Kidney (tissue), 14 donors: ENCODE data around the gene CCDC57. TPM values are rescaled to one million over a fixed set of nuclear protein-coding genes. Genes with fewer than 3 reads are reported as not detected.

ENCODE experiments used
- DNase-seq, 5 donors: peaks; one replicate each; pipeline ENCODE4 v3.0.0-alpha.2; 2013 to 2020
- FAIRE-seq: peaks from 2 replicates; lab custom pipeline; 2012; peaks lifted over from hg19 to GRCh38; lab: Jason Lieb, UNC
- H3K27ac ChIP-seq, 2 donors: one replicate each; pipeline ENCODE4 v1.7.0; 2013; ENCODE audit warnings: low read depth in 2 of 2, low read length in 2 of 2, inconsistent platforms in 1 of 2
- H3K27me3 ChIP-seq: one replicate; pipeline ENCODE4 v1.7.1; 2013; ENCODE audit warnings: low read length, inconsistent platforms; ENCODE audit not compliant: control insufficient read depth, insufficient read depth
- H3K36me3 ChIP-seq, 3 donors: one replicate each; pipeline versions ENCODE4 v1.7.0 to v1.7.1; 2013; ENCODE audit warnings: low read length in 3 of 3, control low read depth in 1 of 3, inconsistent platforms in 1 of 3; ENCODE audit not compliant: insufficient read depth in 3 of 3, control insufficient read depth in 2 of 3
- H3K4me1 ChIP-seq, 3 donors: one replicate each; pipeline versions ENCODE4 v1.7.0 to v1.7.1; 2013; ENCODE audit warnings: low read length in 3 of 3, inconsistent platforms in 1 of 3, low read depth in 1 of 3; ENCODE audit not compliant: control insufficient read depth in 2 of 3, insufficient read depth in 2 of 3
- H3K4me3 ChIP-seq, 3 donors: one replicate each; pipeline versions ENCODE4 v1.7.0 to v1.8.1; 2013; ENCODE audit warnings: low read length in 3 of 3, control low read depth in 1 of 3, inconsistent platforms in 1 of 3
- H3K9ac ChIP-seq, 3 donors: one replicate each; pipeline versions ENCODE4 v1.7.0 to v1.7.1; 2013; ENCODE audit warnings: low read length in 3 of 3, control low read depth in 1 of 3, inconsistent platforms in 1 of 3
- H3K9me3 ChIP-seq, 3 donors: one replicate each; pipeline versions ENCODE4 v1.7.0 to v1.7.1; 2013; ENCODE audit warnings: low read length in 3 of 3, control low read depth in 1 of 3, inconsistent platforms in 1 of 3; ENCODE audit not compliant: control insufficient read depth in 2 of 3, insufficient read depth in 1 of 3
- CTCF ChIP-seq: IDR thresholded peaks from 3 replicates; pipeline ENCODE4 v1.5.1; 2012; ENCODE audit warnings: mild to moderate bottlenecking, moderate library complexity, borderline replicate concordance; ENCODE audit not compliant: insufficient read depth; ENCODE audit errors: extremely low read depth
- intact Hi-C: fragments of 100-400 bp; cut with DNase I; formaldehyde crosslinking; loops from one replicate; pipeline ENCODE4 v1.11.1; 2022
- polyA plus RNA-seq: library from polyadenylated mRNA; stranded (reverse); fragments of 350-450 nt; fragmentation: Illumina TruSeq; extraction: RNeasy Lipid Tissue Mini Kit (QIAGEN cat#74804); gene quantifications from one replicate; pipeline ENCODE4 v1.2.3, GENCODE V29; 2014; ENCODE audit warnings: low read depth, low replicate concordance; ENCODE audit not compliant: insufficient read depth
- total RNA-seq: library from RNA; stranded (reverse); fragmentation: NEBNext Ultra II Directional; extraction: Animal tissue kit (Norgen Biotek cat#: 25700); gene quantifications from one replicate; pipeline ENCODE4 v1.2.1, GENCODE V29; 2021
- donor health status: control.
- donor health status: control.
- donor health status: control.
- donor health status: control.
- donor health status: control.
- donor health status: DM: yes; HTN: yes; CAD: no.
- donor health status: Normal renal cell carcinoma (clear cell type).

CCDC57 gene
- total and polyA plus RNA-seq, 2 donors from 2014 or later, result 46.7 to 79.4 TPM

GRCh38 chr17:82229698-82230608, 17.3 kb upstream of the CCDC57 start:
- peak overlapping the region in 2 of 3 donors; percentile 40 to 41 for H3K9ac ChIP-seq
- H3K27me3 ChIP-seq, result no peaks in the 10 kb centered on the region
- peak overlapping the region; percentile 85 to 86 for H3K27ac ChIP-seq
- FAIRE-seq (no peak), DNase-seq (peak in 3 of 5 donors; percentile 20 to 87 (median 78))
- H3K36me3 ChIP-seq, result no peaks in the 10 kb centered on the region
- peaks cover 0 to 33% (median 8%) of the 10 kb centered on the region in 3 donors for H3K4me1 ChIP-seq
- TF ChIP-seq CTCF, result no peak
- intact Hi-C loops, result loop anchor here (10.0 kb wide), 1 partner anchor 95 kb away; no protein-coding TSS in a partner anchor
- H3K4me3 ChIP-seq, result peak overlapping the region in 2 of 3 donors; percentile 45 to 48
- H3K9me3 ChIP-seq, result no peaks in the 10 kb centered on the region

- intact Hi-C loops, result no loop called here
- no peaks in the 10 kb centered on the region for H3K27me3 ChIP-seq
- H3K4me1 ChIP-seq, result peaks cover 0 to 25% (median 4%) of the 10 kb centered on the region in 3 donors
- TF ChIP-seq CTCF, result no peak
- no peaks in the 10 kb centered on the region for H3K36me3 ChIP-seq
- FAIRE-seq, result no peak
- peak within 1 kb of the TSS in 2 of 3 donors; percentile 34 to 48 for H3K9ac ChIP-seq
- H3K27ac ChIP-seq, result peak within 1 kb of the TSS; percentile 84 to 86
- H3K9me3 ChIP-seq, result no peaks in the 10 kb centered on the region
- peak; percentile 67 to 94 (median 80) for DNase-seq
- peak within 1 kb of the TSS in 2 of 3 donors; percentile 45 to 48 for H3K4me3 ChIP-seq
These were observed 16.4 kb upstream of the CCDC57 start, which contains the start of gene SLC16A3 for GRCh38 chr17:82228842-82229697. TSS of gene SLC16A3 (plus strand) at chr17:82229042. CDS start at chr17:82236009, 6,967 bp downstream.

- Histone ChIP-seq H3K9ac (peak overlapping the region in 1 of 3 donors; percentile 34), H3K36me3 (no peaks in the 10 kb centered on the region), H3K4me1 (peaks cover 0 to 23% (median 4%) of the 10 kb centered on the region in 3 donors), H3K27ac (peak overlapping the region; percentile 76 to 84), H3K4me3 (no peak overlapping the region), H3K27me3 (no peaks in the 10 kb centered on the region), H3K9me3 (no peaks in the 10 kb centered on the region)
- intact Hi-C loops, result no loop called here
- TF ChIP-seq CTCF, result no peak
- FAIRE-seq (no peak), DNase-seq (peak in 4 of 5 donors; percentile 24 to 92 (median 59))
These were observed 15.7 kb upstream of the CCDC57 start for GRCh38 chr17:82228278-82228841.
